ENCODE data around the gene REX1BD.
A peak's percentile ranks its signal among the peaks of the same experiment; 100 is the strongest.

Gene REX1BD

DNA sequence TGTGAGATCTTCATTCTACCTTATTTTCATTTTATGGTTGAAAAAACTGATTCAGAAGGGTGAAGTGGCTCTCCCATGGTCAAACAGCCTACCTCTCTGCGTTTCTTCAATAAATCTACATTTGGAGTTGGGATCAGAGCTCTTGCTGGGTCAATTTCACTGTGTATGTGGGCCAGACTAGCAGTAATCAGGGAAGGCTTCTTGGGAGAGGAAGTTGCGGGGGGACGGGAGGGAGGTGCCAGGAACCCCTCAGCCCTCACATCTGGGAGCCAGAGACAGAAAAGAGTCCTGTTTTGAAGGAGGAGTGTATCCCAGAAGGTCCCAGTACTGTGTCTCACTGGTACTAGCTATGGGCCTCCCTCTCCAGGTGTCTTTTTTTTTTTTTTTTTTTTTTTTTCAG lies 30.0 kb upstream of the REX1BD start:
- DNase-seq: no peak
- peaks cover 11% of the 10 kb centered on the region for H3K36me3 ChIP-seq (replicated peaks)
- no peaks in the 10 kb centered on the region for H3K27me3 ChIP-seq (replicated peaks)
- TF ChIP-seq, protein P1, sequence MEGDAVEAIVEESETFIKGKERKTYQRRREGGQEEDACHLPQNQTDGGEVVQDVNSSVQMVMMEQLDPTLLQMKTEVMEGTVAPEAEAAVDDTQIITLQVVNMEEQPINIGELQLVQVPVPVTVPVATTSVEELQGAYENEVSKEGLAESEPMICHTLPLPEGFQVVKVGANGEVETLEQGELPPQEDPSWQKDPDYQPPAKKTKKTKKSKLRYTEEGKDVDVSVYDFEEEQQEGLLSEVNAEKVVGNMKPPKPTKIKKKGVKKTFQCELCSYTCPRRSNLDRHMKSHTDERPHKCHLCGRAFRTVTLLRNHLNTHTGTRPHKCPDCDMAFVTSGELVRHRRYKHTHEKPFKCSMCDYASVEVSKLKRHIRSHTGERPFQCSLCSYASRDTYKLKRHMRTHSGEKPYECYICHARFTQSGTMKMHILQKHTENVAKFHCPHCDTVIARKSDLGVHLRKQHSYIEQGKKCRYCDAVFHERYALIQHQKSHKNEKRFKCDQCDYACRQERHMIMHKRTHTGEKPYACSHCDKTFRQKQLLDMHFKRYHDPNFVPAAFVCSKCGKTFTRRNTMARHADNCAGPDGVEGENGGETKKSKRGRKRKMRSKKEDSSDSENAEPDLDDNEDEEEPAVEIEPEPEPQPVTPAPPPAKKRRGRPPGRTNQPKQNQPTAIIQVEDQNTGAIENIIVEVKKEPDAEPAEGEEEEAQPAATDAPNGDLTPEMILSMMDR (IDR thresholded peaks at IDR 0.05; ENCODE audit: low read depth, low read length, missing control alignments): no peak
- H3K4me3 ChIP-seq (ENCODE audit: low read depth, low read length): peak overlapping the region; percentile 99
- H3K27ac ChIP-seq: peak overlapping the region; percentile 80
- in situ Hi-C loops (cut with HindIII; ENCODE audit: low pct_ligation_motif_present, low sequenced_read_pairs): no loop called here

DNA sequence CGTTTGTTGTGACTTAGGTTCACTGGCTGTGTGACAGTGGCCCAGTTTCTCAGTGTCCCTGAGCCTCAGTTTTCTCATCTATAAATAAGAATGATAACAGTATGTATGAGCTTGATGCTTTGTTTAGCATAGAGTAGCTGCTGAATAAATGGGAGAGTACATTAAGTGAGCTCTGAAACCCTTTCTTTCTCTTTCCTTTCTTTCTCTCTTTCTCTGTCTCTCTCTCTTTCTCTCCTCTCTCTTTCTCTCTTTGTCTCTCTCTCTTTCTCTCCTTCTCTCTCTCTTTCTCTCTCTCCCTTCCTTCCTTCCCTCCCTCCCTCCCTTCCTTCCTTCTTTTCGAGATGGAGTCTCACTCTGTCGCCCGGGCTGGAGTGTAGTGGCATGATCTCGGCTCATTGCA lies 28.9 kb upstream of the REX1BD start:
- in situ Hi-C loops (cut with HindIII; ENCODE audit: low pct_ligation_motif_present, low sequenced_read_pairs): no loop called here
- Histone ChIP-seq H3K36me3 (replicated peaks) (peaks cover 21% of the 10 kb centered on the region), H3K4me3 (ENCODE audit: low read depth, low read length) (no peak overlapping the region), H3K27ac (no peak overlapping the region), H3K27me3 (replicated peaks) (no peaks in the 10 kb centered on the region)
- TF ChIP-seq, protein P1 (IDR thresholded peaks at IDR 0.05; ENCODE audit: low read depth, low read length, missing control alignments): no peak
- DNase-seq: no peak

DNA sequence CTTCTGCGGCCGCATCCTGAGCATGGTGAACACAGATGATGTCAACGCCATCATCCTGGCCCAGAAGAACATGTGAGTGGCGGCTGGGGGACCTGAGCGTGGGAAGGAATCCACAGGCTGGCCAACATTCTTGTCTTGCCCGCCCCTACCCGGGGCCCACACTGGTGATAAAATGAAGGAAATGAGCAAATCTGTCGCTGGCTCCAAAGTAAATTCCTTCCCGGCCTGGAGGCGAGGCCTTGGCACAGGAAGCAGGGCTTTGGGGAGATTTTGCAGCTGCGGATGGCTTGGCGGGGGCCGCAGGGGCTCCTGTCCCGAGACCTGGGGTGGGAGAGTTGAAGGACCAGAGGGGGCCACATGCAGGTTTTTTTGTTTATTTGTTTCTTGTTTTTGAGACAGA lies 26.5 kb upstream of the REX1BD start:
- TF ChIP-seq, protein P1 (IDR thresholded peaks at IDR 0.05; ENCODE audit: low read depth, low read length, missing control alignments): no peak
- in situ Hi-C loops (cut with HindIII; ENCODE audit: low pct_ligation_motif_present, low sequenced_read_pairs): no loop called here
- no peak for DNase-seq
- H3K27me3 ChIP-seq (replicated peaks): no peaks in the 10 kb centered on the region
- no peak overlapping the region for H3K4me3 ChIP-seq (ENCODE audit: low read depth, low read length)
- H3K27ac ChIP-seq: no peak overlapping the region
- peaks cover 42% of the 10 kb centered on the region for H3K36me3 ChIP-seq (replicated peaks)

DNA sequence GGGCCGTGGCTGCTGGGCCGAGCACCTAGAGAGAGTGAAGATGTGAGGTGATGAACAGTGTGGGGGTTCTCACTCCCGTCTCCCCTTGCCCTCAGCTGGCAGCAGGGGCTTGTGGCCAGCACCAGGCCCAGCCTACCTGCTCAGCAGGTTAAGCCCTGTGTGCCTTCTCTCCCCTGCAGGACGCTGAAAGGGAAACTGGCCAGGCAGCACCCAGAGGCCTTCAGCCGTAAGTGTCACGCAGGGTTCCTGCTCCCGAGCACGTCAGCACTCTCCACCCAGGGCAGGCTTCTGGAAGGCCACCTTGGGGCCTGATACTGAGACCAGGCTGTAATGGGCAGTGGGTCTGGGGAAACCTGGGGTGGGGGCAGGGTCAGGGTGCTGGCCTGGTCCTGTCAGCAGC lies 21.6 kb upstream of the REX1BD start:
- TF ChIP-seq, protein P1 (IDR thresholded peaks at IDR 0.05; ENCODE audit: low read depth, low read length, missing control alignments): no peak
- H3K4me3 ChIP-seq (ENCODE audit: low read depth, low read length): no peak overlapping the region
- peaks cover 65% of the 10 kb centered on the region for H3K36me3 ChIP-seq (replicated peaks)
- DNase-seq: no peak
- in situ Hi-C loops (cut with HindIII; ENCODE audit: low pct_ligation_motif_present, low sequenced_read_pairs): no loop called here
- no peak overlapping the region for H3K27ac ChIP-seq
- H3K27me3 ChIP-seq (replicated peaks): no peaks in the 10 kb centered on the region

DNA sequence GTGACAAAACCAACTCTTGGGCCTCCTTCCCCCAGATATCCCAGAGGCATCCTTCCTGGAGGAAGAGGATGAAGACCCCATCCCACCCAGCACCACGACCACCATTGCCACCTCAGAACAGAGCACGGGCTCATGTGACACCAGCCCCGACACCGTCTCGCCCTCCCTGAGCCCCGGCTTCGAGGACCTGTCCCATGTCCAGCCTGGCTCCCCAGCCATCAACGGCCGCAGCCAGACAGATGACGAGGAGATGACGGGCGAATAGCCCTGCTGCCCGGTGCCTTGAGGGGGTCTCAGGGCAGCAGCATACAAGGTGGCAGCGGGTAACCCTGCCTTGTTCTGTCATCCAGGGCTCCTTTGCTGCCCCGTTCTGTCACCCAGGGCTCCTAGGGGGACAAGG lies 20.2 kb upstream of the REX1BD start:
- H3K4me3 ChIP-seq (ENCODE audit: low read depth, low read length): no peak overlapping the region
- no peak for DNase-seq
- peaks cover 67% of the 10 kb centered on the region for H3K36me3 ChIP-seq (replicated peaks)
- no peaks in the 10 kb centered on the region for H3K27me3 ChIP-seq (replicated peaks)
- no peak overlapping the region for H3K27ac ChIP-seq
- in situ Hi-C loops (cut with HindIII; ENCODE audit: low pct_ligation_motif_present, low sequenced_read_pairs): no loop called here
- TF ChIP-seq, protein P1 (IDR thresholded peaks at IDR 0.05; ENCODE audit: low read depth, low read length, missing control alignments): no peak

DNA sequence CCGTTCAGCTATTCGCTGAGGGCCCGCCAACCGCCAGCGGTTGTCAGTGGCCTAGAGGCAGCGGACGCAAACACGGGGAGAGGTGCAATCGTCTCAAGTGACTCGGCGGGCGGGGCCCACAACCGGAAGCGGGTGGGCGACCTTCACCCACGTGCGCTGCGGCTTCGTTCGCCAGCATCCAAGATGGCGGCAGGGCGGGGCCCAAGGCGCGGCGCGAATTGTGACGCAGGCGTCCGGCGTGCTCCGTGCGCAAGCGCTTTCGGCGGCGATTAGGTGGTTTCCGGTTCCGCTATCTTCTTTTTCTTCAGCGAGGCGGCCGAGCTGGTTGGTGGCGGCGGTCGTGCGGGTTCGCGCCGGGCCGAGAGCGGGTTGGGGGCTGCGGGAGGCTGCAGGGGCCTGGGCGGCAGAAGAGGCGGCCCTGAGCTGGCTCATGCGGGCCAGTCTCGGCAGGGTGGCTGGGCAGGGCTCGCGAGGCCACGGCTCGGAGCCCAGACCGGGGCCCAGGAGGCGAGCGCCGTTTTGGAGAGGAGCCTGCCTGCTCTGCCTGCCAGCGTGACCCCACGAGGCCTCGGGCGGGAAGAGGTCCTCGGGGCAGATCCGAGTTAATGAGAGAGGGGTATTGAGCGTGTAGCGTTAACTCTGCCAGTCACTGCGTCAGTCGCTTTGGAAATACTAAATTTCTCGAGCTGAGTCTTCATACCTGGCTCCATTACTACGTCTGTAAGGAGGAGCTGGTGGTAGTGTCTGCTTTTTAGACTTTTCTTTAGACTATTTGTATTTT lies 16.8 kb upstream of the REX1BD start, which contains the start of gene UBA52:
UBA52 (plus strand) TSS at position 294 of the 781 bp plus-strand sequence. CDS start 1,444 bp downstream, outside the sequence.
- DNase-seq: peak; percentile 96
- Histone ChIP-seq H3K27ac (peak within 1 kb of the TSS; percentile 83), H3K36me3 (replicated peaks) (peaks cover 72% of the 10 kb centered on the region), H3K27me3 (replicated peaks) (no peaks in the 10 kb centered on the region), H3K4me3 (ENCODE audit: low read depth, low read length) (peak within 1 kb of the TSS; percentile 98)
- in situ Hi-C loops (cut with HindIII; ENCODE audit: low pct_ligation_motif_present, low sequenced_read_pairs): no loop called here
- TF ChIP-seq, protein P1 (IDR thresholded peaks at IDR 0.05; ENCODE audit: low read depth, low read length, missing control alignments): peak; percentile 1
